Cardiac muscle cell (in vitro differentiated cells and primary cell): ENCODE data around the gene VAT1L. TPM values are rescaled to one million over a fixed set of nuclear protein-coding genes. Genes with fewer than 3 reads are reported as not detected.

ENCODE experiments used
- DNase-seq, 2 donors: peaks; one replicate each; pipeline versions ENCODE4 v3.0.0 to v3.0.0-alpha.2; 2010 to 2017; ENCODE audit warnings: low read depth in 1 of 2, low spot score in 1 of 2
- H3K27ac ChIP-seq: fragments of 200-600 bp; sonication (generic); 2 replicates; pipeline ENCODE4 v1.5.1; 2016
- H3K27me3 ChIP-seq: fragments of 200-600 bp; sonication (generic); 2 replicates; pipeline ENCODE4 v1.6.0; 2016; ENCODE audit warnings: control low read depth
- H3K36me3 ChIP-seq: fragments of 200-600 bp; sonication (generic); 2 replicates; pipeline ENCODE4 v1.5.1; 2016; ENCODE audit warnings: control low read depth
- H3K4me1 ChIP-seq: fragments of 200-600 bp; sonication (generic); 2 replicates; pipeline ENCODE4 v1.8.1; 2017; ENCODE audit warnings: low read depth, mild to moderate bottlenecking, mixed run types
- H3K4me3 ChIP-seq: fragments of 200-600 bp; sonication (generic); 2 replicates; pipeline ENCODE4 v1.5.1; 2016; ENCODE audit warnings: mild to moderate bottlenecking
- H3K9me3 ChIP-seq: fragments of 200-600 bp; sonication (generic); 2 replicates; pipeline ENCODE4 v1.5.1; 2017; ENCODE audit warnings: low read depth, mild to moderate bottlenecking, control low read depth
- CTCF ChIP-seq: IDR thresholded peaks from 2 replicates; pipeline ENCODE4 v1.5.1; 2012; ENCODE audit warnings: low read depth, mild to moderate bottlenecking, low read length
- polyA plus RNA-seq: library from polyadenylated mRNA; unstranded; fragments of >200 nt; fragmentation: Nextera tagmentation; extraction: Ambion mirVana; gene quantifications from 2 replicates; pipeline ENCODE4 v1.2.1, GENCODE V29; 2016
- total RNA-seq: library from RNA; depleted of rRNA; stranded (reverse); fragments of >200 nt; gene quantifications from 2 replicates; pipeline ENCODE4 v1.2.3, GENCODE V29; 2016

Gene VAT1L
- total and polyA plus RNA-seq, 2 experiments from 2014 or later, result 1.5 to 2.4 TPM

GRCh38 chr16:77929004-77929403, 140.6 kb downstream of the VAT1L start:
- TF ChIP-seq CTCF, result no peak
- no peaks in the 10 kb centered on the region for H3K4me1 ChIP-seq
- H3K9me3 ChIP-seq, result no peaks in the 10 kb centered on the region

GRCh38 chr16:77931058-77931457, 142.7 kb downstream of the VAT1L start:
- Histone ChIP-seq H3K27me3 (no peaks in the 10 kb centered on the region), H3K36me3 (no peaks in the 10 kb centered on the region), H3K4me3 (no peak overlapping the region), H3K9me3 (no peaks in the 10 kb centered on the region), H3K27ac (no peak overlapping the region), H3K4me1 (no peaks in the 10 kb centered on the region)
- no peak for DNase-seq
- no peak for TF ChIP-seq CTCF

More at GRCh38 chr16:77929004-77929403, 140.6 kb downstream of the VAT1L start:
- no peaks in the 10 kb centered on the region for H3K36me3 ChIP-seq
- H3K27me3 ChIP-seq, result no peaks in the 10 kb centered on the region
- no peak overlapping the region for H3K4me3 ChIP-seq
- no peak overlapping the region for H3K27ac ChIP-seq
- no peak for DNase-seq

- H3K36me3 ChIP-seq, result no peaks in the 10 kb centered on the region
- no peaks in the 10 kb centered on the region for H3K4me1 ChIP-seq
- no peak for TF ChIP-seq CTCF
- no peak for DNase-seq
- H3K9me3 ChIP-seq, result no peaks in the 10 kb centered on the region
- H3K27ac ChIP-seq, result no peak overlapping the region
- H3K4me3 ChIP-seq, result no peak overlapping the region
- no peaks in the 10 kb centered on the region for H3K27me3 ChIP-seq
Observed at GRCh38 chr16:77937473-77938149, 149.2 kb downstream of the VAT1L start.

GRCh38 chr16:77938913-77939312, 150.5 kb downstream of the VAT1L start:
- TF ChIP-seq CTCF, result no peak
- Histone ChIP-seq H3K27ac (no peak overlapping the region), H3K36me3 (no peaks in the 10 kb centered on the region), H3K4me1 (no peaks in the 10 kb centered on the region), H3K4me3 (no peak overlapping the region), H3K27me3 (no peaks in the 10 kb centered on the region), H3K9me3 (no peaks in the 10 kb centered on the region)
- DNase-seq, result no peak

- no peaks in the 10 kb centered on the region for H3K36me3 ChIP-seq
- no peaks in the 10 kb centered on the region for H3K9me3 ChIP-seq
- DNase-seq, result no peak
- H3K4me1 ChIP-seq, result peaks cover 2% of the 10 kb centered on the region
- H3K27ac ChIP-seq, result no peak overlapping the region
- no peaks in the 10 kb centered on the region for H3K27me3 ChIP-seq
- H3K4me3 ChIP-seq, result no peak overlapping the region
- TF ChIP-seq CTCF, result no peak
Observed at GRCh38 chr16:77939968-77940367, 151.6 kb downstream of the VAT1L start.
